NCI-H1694 treated with DMSO at 0.1 percent for 48 hours (cell line): ENCODE results near the gene ASPG.
A peak's percentile ranks its signal among the peaks of the same experiment; 100 is the strongest.

Experiments used
- DNase-seq: peaks from one replicate; lab custom pipeline; 2025; lab: John Stamatoyannopoulos, UW

ASPG gene

DNA sequence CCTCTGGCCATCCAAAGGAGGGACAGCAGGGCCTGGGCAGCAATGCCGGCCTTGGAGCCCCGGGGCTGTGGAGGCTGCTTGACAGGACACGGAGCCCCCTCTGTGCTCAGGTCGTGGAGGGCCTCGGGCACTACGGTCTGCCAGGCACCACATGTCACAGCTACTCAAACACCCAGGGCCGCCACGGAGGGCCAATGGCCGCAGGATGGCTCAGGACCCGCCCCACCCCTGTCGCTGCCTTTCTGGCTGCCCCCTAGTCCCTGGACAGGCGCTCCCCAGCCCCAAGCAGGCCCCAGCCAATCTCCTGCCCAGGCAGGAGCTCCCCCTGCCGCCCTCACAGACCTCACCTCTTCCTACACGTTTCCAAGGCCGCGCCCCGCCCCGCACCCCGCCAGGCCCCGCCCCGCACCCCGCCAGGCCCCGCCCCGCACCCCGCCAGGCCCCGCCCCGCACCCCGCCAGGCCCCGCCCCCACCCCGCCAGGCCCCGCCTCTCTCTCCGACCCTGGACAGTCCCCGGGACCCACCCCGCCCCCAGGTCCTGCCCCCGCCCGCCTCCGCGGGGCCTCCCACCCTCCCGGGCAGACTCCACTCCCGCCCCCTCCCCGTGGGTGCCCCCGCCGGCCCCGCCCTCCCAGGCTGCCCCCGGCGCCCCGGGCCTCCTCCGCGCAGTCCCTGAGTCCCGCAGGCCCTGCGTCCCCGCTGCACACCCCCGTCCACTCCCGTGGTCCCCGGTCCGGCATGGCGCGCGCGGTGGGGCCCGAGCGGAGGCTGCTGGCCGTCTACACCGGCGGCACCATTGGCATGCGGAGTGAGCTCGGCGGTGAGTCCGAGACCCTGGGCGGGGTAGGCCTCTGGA, at the start of gene ASPG:
ASPG (plus strand) TSS at position 669 of the 857 bp plus-strand sequence; CDS start at position 740, 71 bp downstream.
- no peak for DNase-seq

DNA sequence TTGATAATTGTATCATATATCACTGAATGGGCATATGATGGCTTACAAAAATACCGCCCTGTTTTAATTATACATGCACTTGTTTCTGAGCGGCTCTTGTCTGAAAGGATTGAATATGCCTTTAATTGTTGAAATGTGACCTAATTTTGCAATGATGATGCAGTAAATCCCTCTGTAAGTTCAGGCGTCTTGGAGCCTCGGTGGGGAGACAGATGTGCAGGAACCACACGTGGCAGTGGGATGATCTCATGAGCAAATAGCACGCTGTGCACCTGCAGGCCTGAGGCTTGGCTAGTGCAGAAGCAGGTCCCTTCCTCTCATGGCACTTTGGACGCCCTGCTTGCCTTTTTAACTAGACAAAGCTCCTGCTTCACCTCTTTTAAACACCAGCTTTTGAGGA, 49.3 kb upstream of the ASPG start:
- peak; percentile 13 for DNase-seq

GRCh38 chr14:104037074-104037473, 48.4 kb upstream of the ASPG start:
- DNase-seq = no peak

GRCh38 chr14:104037903-104038302, 47.6 kb upstream of the ASPG start:
- no peak for DNase-seq

DNA sequence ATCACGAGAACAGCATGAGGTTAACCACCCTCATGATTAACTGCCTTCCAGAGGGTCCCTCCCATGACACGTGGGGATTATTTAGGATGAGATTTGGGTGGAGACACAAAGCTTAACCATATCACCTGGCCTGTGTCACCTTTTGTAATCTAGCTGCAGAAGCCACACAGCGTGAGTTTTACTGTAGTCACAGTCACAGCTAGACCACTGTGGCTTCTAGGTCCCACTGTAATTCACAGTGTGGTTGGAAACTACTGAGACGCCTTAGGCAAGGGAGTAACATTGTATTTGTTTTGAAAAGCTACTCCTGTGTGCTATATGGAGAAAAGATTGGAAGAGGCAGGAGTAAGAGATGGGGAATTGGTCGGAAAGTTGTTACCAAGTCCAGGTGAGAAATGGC, 46.3 kb upstream of the ASPG start:
- DNase-seq = no peak

- no peak for DNase-seq
These were observed 45.0 kb upstream of the ASPG start for GRCh38 chr14:104040539-104040938.

DNA sequence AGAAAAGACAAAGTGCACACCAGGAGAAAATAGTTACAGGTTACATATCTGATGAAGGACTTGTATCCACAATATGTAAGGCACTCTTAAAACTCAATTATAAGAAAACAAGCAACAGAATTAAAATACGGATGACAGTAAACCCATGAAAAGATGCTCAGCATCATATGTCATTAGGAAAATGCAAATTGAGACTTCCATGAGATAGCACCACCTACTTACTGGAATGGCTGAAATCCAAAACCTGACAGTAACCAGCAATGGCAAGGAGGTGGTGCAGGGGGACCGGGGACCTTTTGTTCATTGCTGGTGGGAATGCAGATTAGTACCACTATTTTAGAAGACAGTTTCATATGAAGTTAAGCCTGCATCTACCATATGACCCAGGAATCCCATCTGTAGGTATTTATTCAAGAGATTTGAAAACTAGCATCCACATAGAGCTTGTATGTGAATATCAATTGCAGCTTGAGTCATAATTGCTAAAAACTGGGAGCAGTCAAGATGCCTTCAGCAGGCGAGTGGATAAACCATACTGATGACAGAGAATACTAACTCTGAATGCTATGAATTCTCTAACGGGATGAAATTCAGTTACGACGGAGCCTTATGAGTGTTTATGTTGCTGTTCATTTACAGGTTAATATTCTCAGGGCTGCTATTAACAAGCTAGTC, 43.9 kb upstream of the ASPG start:
- no peak for DNase-seq

- DNase-seq = no peak
These were observed 41.5 kb upstream of the ASPG start for GRCh38 chr14:104044016-104044415.

DNA sequence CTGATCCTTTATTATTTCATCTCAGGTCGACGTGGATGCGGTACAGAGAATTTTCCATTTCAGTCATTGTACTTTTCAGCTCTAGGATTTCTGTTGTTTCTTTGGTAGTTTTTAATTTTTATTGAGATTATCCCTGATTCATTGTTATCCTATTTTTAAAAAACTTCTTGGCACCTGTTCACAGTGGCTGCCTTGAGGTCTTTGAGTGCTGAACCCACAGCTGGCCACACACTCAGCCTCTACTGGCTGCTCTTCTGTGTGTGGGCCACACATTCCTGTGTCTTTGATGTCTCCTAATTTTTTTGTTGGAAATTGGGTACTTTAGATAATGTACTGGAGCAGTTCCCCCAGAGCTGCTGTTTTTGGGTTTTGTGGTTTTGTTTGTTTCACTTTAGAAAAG, 37.7 kb upstream of the ASPG start:
- DNase-seq = no peak

DNA sequence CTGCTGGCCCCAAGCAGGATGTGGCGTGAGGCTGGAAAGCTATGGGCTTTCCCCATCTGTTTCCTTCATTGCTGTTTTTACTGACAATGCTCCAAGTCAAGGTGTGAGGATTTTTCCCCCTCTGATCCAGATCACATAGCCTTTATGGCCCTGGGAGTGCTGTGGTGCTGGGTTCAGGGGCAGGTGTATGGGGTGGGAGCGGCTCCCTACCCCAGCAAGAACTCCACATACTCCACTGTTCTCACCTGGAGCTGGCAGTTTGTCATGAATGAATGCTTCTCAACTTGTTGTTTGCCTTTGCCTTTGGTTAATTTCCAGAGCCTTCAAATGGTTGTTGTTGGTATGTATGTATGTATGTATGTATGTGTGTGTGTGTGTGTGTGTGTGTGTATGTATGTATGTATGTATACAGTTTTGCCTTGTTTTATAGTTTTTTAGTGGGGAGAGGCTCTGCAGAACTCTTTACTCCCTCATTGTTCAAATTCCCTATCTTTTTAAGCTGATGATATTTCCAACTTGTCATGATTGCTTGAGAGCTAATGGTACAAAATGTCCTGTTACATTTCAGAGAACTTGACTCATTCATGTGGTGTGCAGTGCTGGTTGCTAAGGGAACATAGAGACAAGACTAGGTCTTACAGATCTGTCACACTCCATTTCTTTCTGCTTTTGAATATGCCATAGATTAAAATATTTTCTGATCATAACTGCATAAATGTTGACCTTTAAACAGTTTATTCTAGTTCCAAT, 36.6 kb upstream of the ASPG start:
- DNase-seq = no peak

GRCh38 chr14:104049576-104050240, 35.8 kb upstream of the ASPG start:
- DNase-seq = no peak

DNA sequence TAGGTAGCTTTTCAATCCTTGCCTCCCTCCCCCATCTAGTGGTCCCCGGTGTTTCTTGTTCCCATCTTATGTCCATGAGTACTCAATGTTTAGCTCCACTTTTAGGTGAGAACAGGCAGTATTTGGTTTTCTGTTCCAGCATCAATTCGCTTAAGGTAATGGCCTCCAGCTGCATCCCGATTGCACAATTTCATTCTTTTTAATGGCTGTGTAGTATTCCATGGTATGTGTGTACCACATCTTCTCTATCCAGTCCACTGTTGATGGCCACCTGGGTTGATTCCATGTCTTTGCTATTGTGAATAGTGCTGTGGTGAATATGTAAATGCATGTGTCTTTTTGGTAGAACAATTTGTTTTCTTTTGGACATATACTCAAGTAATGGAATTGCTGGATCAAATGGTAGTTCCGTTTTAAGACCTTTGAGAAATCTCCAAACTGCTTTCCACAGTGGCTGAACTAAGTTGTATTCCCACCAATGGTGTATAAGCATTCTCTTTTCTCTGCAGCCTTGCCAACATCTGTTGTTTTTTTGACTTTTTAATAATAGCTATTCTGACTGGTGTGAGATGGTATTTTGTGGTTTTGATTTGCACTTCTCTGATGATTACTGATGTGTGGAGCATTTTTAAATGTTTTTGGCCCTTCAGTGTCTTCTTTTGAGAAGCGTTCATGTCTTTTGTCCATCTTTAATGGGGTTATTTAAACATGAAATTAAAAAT, 34.2 kb upstream of the ASPG start:
- no peak for DNase-seq

DNA sequence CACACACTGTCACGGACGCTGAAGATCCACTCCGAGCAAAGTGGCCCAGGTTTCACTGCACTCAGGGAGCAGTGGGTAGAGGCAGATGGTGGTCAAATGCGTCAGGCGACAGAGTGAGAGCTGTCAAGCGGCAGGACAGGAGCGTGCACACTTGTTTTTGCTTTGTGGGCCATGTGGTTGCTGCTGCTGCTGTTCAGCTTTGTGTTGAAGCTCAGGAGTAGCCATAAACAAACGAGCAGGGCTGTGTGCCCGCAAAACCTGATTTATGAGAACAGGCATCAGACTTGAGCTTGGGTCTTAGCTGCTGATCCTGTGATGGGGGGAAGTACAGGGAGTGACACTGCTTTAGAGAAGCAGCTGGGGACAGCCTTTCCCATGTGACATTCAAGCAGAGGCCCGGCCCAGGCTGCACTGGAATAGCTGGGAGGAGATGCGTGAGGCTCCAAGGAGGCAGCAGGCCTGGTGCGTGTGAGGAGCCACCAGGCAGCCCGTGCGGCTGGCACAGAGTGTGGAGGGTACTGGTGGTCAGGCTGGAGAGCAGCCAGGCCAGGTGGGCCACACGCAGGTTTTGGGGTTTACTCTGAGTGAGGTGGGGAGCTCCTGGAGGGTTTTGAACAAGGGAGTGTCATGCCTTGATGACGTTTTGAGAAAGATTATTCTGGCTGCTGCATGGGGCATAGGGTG, 31.1 kb upstream of the ASPG start:
- DNase-seq = no peak

GRCh38 chr14:104062281-104062680, 23.2 kb upstream of the ASPG start:
- DNase-seq = no peak

DNA sequence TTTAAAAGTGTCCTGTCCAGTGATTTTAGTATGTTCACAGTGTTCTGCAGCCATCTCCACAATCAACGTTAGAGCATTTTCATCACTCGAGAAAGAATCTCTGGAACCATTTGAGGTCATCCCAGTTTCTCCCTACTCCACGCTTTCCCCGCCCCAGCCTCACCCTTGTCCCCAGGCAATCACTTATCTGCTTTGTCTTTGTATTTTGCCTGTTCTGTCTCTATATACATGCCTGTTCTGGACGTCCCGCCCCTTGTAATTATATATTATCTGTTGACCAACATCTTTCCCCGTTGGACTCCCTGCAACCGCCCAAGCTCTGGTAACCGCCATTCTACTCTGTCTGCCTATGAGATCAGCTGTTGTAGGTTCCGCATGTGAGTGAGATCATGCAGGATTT, 21.5 kb upstream of the ASPG start:
- no peak for DNase-seq

DNA sequence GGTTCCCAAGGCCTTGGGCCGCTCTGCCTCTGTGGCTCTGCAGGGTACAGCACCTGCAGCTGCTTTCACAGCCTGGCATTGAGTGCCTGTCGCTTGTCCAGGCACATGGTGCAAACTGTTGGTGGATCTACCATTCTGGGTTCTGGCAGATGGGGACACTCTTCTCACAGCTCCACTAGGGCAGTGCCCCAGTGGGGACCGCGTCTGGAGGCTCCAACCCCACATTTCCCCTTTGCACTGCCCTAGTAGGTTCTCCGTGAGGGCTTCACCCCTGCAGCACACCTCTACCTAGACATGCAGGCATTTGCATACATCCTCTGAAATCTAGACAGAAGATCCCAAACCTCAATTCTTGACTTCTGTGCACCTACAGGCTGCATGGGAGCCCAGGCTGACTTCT, 19.2 kb upstream of the ASPG start:
- no peak for DNase-seq

DNA sequence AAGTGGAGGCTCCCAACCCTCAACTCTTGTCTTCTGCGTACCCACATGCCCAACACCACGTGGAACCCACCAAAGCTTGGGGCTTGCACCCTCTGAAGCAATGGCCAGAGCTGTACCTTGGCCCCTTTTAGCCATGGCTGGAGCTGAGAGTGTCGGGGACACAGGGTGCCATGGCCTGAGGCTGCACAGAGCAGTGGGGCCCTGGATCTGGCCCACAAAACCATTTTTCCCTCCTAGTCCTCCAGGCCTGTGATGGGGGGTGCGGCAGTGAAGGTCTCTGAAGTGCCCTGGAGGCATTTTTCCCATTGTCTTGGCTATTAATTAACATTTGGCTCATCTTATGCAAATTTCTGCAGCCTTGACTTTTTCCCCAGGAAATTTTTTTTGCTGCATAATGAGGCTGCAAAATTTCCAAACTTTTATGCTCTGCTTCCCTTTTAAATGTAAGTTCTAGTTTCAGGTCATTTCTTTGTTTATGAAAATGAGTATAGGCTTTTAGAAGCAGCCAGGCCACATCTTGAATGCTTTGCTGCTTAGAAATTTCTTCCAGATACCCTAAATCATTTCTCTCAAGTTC, 18.7 kb upstream of the ASPG start:
- no peak for DNase-seq

DNA sequence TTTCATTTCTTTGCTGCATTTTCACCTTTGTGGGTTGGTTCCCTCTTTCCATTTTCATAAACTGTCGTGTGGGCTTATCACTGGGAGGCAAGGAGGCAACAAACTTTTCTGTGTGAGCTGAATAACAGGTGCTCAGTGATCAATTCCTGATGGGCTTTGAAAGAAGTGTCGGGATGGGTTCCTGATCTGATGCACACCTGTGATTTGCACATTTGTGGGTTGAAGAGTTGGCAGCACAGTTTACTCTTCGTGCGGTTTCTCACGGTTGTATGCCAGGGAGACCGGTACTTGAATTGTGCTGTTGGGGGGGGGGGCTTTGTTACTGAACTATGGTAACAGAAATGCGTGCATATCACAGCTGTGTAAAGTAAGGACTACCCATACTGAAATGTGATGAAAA, 16.0 kb upstream of the ASPG start:
- no peak for DNase-seq

DNA sequence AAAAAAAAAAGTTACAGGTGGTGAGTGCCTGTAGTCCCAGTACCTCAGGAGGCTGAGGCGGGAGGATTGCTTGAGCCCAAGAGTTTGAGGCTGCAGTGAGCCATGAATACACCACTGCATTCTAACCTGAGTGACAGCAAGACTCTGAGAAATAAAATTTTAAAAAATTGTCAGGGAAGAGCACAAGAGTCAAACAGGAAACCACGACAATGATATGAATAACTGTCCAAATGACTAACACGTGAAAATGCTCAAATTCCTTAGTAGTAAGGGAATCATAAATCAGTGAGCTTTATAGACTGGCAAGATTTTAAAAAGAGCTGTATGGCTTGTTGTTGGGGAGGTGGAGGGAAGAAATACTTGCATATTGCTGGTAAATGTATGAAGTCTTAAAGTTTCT, 12.9 kb upstream of the ASPG start:
- no peak for DNase-seq

DNA sequence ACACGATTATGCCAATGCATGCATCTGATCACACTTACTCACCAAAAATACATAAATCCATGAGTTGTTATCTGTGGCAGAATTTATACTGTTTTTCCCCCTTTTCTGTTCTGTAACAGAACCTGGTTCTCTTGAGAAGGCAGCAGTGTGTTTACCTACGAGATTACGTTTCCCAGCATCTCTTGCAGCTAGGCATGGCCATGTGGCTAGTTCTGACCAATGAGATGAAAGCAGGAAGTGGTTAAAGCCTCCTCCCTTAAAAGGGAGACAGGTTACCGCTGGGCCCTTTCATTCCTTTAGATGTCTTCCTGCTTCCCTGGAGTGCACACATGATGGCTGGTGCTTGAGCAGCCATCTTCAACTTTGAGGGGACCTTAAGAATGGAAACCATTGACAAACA, 11.7 kb upstream of the ASPG start:
- no peak for DNase-seq
